CD8-positive, alpha-beta memory T cell (primary cell): ENCODE measurements around the gene SPINDOC. TPM values are rescaled to one million over a fixed set of nuclear protein-coding genes. Genes with fewer than 3 reads are reported as not detected.
A peak's percentile ranks its signal among the peaks of the same experiment; 100 is the strongest.

ENCODE experiments used
- CTCF ChIA-PET: fragments of 350-600 bp; sonication (Branson Sonifier 250); formaldehyde crosslinking; loops from one replicate; lab custom pipeline; 2021; ENCODE audit warnings: antibody characterized with exemption; lab: Charles Lee
- POLR2A ChIA-PET: fragments of 350-600 bp; sonication (Branson Sonifier 250); formaldehyde crosslinking; loops from one replicate; lab custom pipeline; 2021; ENCODE audit warnings: antibody characterized with exemption; lab: Charles Lee
- DNase-seq, 5 donors: peaks; one replicate each; pipeline versions ENCODE4 v3.0.0 to v3.0.0-alpha.2; 2020 to 2022; ENCODE audit warnings: mixed read lengths in 1 of 5
- H3K27ac ChIP-seq: one replicate; pipeline ENCODE4 v1.7.0; 2013; ENCODE audit warnings: low read depth, mild to moderate bottlenecking, low read length, moderate library complexity
- H3K27me3 ChIP-seq: 2 replicates; pipeline ENCODE4 v1.7.0; 2013; ENCODE audit warnings: low read length, mild to moderate bottlenecking; ENCODE audit not compliant: insufficient read depth, poor library complexity, severe bottlenecking
- H3K36me3 ChIP-seq: 2 replicates; pipeline ENCODE4 v1.7.0; 2013; ENCODE audit warnings: mild to moderate bottlenecking, low read length, moderate library complexity; ENCODE audit not compliant: insufficient read depth
- H3K4me1 ChIP-seq: 2 replicates; pipeline ENCODE4 v1.7.0; 2013; ENCODE audit warnings: mild to moderate bottlenecking, low read length, moderate library complexity; ENCODE audit not compliant: insufficient read depth
- H3K4me3 ChIP-seq: 2 replicates; pipeline ENCODE4 v1.7.0; 2013; ENCODE audit warnings: mild to moderate bottlenecking, low read length
- H3K9me3 ChIP-seq: 2 replicates; pipeline ENCODE4 v1.7.0; 2013; ENCODE audit warnings: mild to moderate bottlenecking, low read length
- H3K27ac Mint-ChIP-seq, 8 donors: one replicate each; pipeline ENCODE4 v1.8.0; 2020 to 2021; ENCODE audit warnings: mixed read lengths in 8 of 8, mild to moderate bottlenecking in 6 of 8, inconsistent platforms in 3 of 8, moderate library complexity in 3 of 8
- H3K27me3 Mint-ChIP-seq, 2 donors: one replicate each; pipeline ENCODE4 v1.8.0; 2020 to 2021; ENCODE audit warnings: mixed read lengths in 2 of 2, mild to moderate bottlenecking in 1 of 2, moderate library complexity in 1 of 2
- H3K36me3 Mint-ChIP-seq, 3 donors: one replicate each; pipeline ENCODE4 v1.8.0; 2020 to 2021; ENCODE audit warnings: mixed read lengths in 3 of 3, inconsistent platforms in 1 of 3, mild to moderate bottlenecking in 1 of 3
- H3K4me1 Mint-ChIP-seq, 3 donors: one replicate each; pipeline ENCODE4 v1.8.0; 2020 to 2021; ENCODE audit warnings: mixed read lengths in 3 of 3, inconsistent platforms in 1 of 3, mild to moderate bottlenecking in 1 of 3
- H3K4me3 Mint-ChIP-seq, 7 donors: one replicate each; pipeline ENCODE4 v1.8.0; 2020 to 2021; ENCODE audit warnings: mixed read lengths in 7 of 7, mild to moderate bottlenecking in 6 of 7, moderate library complexity in 4 of 7, inconsistent platforms in 2 of 7
- H3K9me3 Mint-ChIP-seq, 5 donors: one replicate each; pipeline ENCODE4 v1.8.0; 2020 to 2022; ENCODE audit warnings: mixed read lengths in 5 of 5, mild to moderate bottlenecking in 3 of 5, moderate library complexity in 2 of 5, inconsistent platforms in 1 of 5
- polyA plus RNA-seq: library from polyadenylated mRNA; unstranded; fragments of 300-500 nt; fragmentation: Illumina TruSeq; gene quantifications from one replicate; pipeline ENCODE4 v1.2.3, GENCODE V29; 2021
- total RNA-seq, 2 experiments: library from RNA; stranded (reverse); gene quantifications; one replicate each; pipeline ENCODE4 v1.2.3, GENCODE V29; 2021

SPINDOC gene, protein sequence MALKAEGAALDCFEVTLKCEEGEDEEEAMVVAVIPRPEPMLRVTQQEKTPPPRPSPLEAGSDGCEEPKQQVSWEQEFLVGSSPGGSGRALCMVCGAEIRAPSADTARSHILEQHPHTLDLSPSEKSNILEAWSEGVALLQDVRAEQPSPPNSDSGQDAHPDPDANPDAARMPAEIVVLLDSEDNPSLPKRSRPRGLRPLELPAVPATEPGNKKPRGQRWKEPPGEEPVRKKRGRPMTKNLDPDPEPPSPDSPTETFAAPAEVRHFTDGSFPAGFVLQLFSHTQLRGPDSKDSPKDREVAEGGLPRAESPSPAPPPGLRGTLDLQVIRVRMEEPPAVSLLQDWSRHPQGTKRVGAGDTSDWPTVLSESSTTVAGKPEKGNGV
- 10 to 100 TPM; 38.7 to 41.4 TPM for total RNA-seq
- 1.4 TPM for polyA plus RNA-seq

DNA sequence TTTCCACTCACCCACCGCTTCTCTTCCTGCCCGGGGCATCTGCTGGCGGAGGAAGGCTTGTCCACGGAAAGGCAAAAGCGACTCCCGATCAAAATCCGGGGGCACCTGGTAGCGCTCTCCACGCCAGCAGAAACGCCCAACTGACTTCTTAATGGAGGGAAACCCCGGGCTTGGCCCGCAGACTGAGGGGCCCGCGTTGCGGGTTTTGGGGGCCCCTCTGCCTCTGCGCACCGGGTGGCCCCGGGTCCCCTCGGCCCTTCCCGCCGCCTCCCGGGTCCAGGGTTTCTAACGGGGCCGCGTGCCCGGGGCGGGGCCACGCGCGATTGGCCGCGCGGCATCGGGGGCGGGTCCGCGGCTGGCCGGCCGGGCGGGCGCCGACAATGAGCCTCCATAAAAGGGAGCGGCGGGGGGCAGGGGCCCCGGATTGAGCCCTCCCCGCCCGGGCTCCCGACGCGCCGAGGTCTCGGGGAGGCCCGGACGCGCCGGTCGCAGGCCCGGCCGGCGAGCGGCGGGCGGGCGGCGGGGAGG is at the start of gene SPINDOC:
SPINDOC (plus strand) TSS at position 422 of the 528 bp plus-strand sequence. CDS start 231 bp downstream, outside the sequence.
- Mint-ChIP-seq H3K27me3 (no peaks in the 10 kb centered on the region), H3K4me1 (peaks cover 21 to 30% (median 25%) of the 10 kb centered on the region in 3 donors), H3K9me3 (no peaks in the 10 kb centered on the region), H3K27ac (peak within 1 kb of the TSS; percentile 0 to 86 (median 50)), H3K36me3 (peaks cover 3 to 16% (median 3%) of the 10 kb centered on the region in 3 donors), H3K4me3 (peak within 1 kb of the TSS; percentile 77 to 90 (median 80))
- no peaks in the 10 kb centered on the region for H3K36me3 ChIP-seq
- H3K9me3 ChIP-seq = no peaks in the 10 kb centered on the region
- CTCF ChIA-PET = interaction anchor here (1.1 kb wide), 1 partner anchor 133 kb away, joined by 3 read pairs; no protein-coding TSS in a partner anchor
- peak; percentile 63 to 79 (median 67) for DNase-seq
- peak within 1 kb of the TSS; percentile 47 for H3K27ac ChIP-seq
- peak within 1 kb of the TSS; percentile 73 for H3K4me3 ChIP-seq
- H3K4me1 ChIP-seq = peaks cover 14% of the 10 kb centered on the region
- no peaks in the 10 kb centered on the region for H3K27me3 ChIP-seq
- POLR2A ChIA-PET = interaction anchor here (0.5 to 0.6 kb wide), 2 partner anchors 35 to 364 kb away, joined by 3 to 4 read pairs; no protein-coding TSS in a partner anchor

DNA sequence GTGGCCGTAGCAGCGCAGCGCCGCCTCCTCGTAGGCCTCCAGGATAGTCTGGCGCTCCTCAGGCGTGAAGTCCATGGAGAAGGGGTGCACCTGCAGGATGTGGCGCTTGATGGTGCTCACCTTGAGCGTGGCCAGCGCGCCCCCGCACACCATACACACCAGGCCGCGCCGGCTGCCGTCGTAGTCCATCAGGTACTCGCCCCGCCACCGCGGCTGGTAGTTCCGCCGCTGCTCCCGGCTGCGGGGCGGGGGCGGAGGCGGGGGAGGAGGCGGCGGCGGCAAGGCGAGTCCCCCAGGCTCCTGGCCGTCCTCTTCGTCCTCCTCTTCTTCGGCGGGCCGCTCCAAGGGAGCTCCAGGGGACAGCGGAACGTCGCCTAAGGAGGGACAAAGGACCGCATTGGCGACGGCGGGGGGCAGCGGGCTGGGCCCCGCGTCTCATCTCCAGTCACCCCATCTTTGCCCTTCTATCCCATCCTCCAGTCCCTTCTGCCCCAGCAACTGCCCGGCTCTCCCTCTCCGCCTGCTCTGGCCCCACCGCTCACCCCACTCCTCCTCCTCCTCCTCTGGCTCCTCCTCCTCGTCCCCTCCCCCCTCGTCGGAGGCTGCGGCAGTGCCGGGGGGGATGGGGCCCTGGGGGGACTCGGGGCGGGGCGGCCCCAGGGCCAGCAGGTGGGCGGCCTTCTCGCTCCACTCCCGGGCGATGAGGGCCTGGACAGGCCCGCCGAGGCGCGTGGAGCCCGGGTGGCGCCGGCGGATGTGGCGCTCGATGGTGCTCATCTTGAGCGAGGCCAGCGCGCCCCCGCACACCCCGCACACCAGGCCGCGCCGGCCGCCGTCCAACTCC is 49.5 kb upstream of the SPINDOC start:
- no peak for DNase-seq
- CTCF ChIA-PET = no interaction called here
- H3K9me3 Mint-ChIP-seq = no peaks in the 10 kb centered on the region

DNA sequence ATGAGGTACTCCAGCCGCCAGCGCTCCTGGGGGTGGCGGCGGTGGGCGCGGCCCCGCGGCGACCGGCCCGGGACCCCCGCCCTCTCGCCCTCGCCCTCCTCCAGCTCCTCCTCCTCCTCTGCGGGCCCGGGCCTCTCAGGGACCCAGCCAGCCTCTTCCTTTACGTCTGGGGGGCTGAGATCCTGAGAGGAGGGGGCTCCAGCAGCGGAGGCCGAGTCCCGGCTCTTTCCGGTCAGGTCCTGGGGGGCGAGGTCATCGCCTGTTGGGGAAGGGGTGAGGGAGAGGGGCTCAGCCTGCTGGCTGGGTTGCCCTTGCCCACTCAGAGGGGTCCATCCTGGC is 48.9 kb upstream of the SPINDOC start:
- Histone ChIP-seq H3K4me3 (no peak overlapping the region), H3K36me3 (no peaks in the 10 kb centered on the region), H3K9me3 (no peaks in the 10 kb centered on the region), H3K27ac (no peak overlapping the region), H3K27me3 (no peaks in the 10 kb centered on the region), H3K4me1 (peaks cover under 1% of the 10 kb centered on the region)
- no peak for DNase-seq
- Mint-ChIP-seq H3K27me3 (no peaks in the 10 kb centered on the region), H3K27ac (no peak overlapping the region), H3K36me3 (peaks cover 0 to 14% (median 0%) of the 10 kb centered on the region in 3 donors), H3K4me1 (peaks cover 7 to 11% (median 8%) of the 10 kb centered on the region in 3 donors), H3K4me3 (no peak overlapping the region), H3K9me3 (no peaks in the 10 kb centered on the region)
- ChIA-PET CTCF (no interaction called here), POLR2A (no interaction called here)

More for the DNA sequence above, 49.5 kb upstream of the SPINDOC start:
- peaks cover 7 to 11% (median 8%) of the 10 kb centered on the region in 3 donors for H3K4me1 Mint-ChIP-seq
- no peak overlapping the region for H3K4me3 ChIP-seq
- H3K27ac Mint-ChIP-seq = no peak overlapping the region
- no peaks in the 10 kb centered on the region for H3K9me3 ChIP-seq
- H3K27me3 ChIP-seq = no peaks in the 10 kb centered on the region
- POLR2A ChIA-PET = no interaction called here
- no peaks in the 10 kb centered on the region for H3K4me1 ChIP-seq
- H3K27me3 Mint-ChIP-seq = no peaks in the 10 kb centered on the region
- H3K36me3 ChIP-seq = no peaks in the 10 kb centered on the region
- no peak overlapping the region for H3K4me3 Mint-ChIP-seq
- H3K27ac ChIP-seq = no peak overlapping the region
- H3K36me3 Mint-ChIP-seq = peaks cover 0 to 17% (median 0%) of the 10 kb centered on the region in 3 donors

DNA sequence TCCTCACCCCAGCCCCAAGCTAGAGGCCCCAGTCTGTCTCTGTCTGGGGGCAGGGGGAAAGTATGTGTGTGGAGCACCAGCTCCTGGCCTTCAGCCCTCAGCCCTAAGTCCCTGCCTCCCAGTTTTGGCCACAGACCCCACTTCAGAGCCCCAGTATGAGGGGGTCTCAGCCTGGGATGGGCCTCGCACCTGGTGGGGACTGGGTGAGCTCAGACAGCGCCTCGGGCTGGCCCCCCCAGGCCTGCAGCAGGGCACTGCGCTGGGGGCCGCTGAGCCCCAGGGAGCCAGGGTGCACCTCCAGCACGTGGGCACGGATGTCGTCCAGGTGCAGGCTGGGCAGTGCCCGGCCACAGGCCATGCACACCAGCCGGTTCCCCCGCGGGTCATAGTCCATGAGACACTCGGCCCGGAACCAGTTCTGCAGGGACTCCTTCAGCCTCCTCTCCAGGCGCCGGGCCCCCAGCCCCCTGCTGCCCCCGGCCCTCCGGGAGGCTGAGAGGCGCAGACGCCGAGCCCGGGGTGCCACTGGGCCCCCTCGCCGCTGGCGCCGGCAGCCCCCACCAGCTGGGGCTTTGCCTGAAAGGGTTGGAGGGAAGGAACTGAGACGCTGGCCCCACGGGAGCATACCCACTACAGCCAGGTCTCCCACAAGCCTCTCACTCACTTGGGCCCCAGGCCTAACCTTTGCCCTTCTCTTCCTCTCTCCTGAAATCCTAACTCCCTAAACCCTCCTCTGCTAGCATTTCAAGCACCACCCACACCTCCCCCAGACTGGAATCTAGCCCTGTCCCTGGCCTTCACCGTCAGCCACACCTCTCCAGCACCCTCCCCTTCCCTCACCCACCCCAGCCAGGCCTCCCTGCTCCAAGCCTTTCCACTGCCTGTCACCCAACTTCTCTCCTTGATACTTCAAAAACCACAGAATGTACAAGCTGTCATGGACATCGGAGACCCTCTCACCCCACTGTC is 48.3 kb upstream of the SPINDOC start:
- no peak overlapping the region for H3K27ac Mint-ChIP-seq
- H3K4me1 Mint-ChIP-seq = peaks cover 7 to 14% (median 8%) of the 10 kb centered on the region in 3 donors
- peaks cover 0 to 9% (median 0%) of the 10 kb centered on the region in 3 donors for H3K36me3 Mint-ChIP-seq
- POLR2A ChIA-PET = no interaction called here
- Histone ChIP-seq H3K36me3 (no peaks in the 10 kb centered on the region), H3K27me3 (no peaks in the 10 kb centered on the region), H3K9me3 (no peaks in the 10 kb centered on the region), H3K27ac (no peak overlapping the region), H3K4me3 (no peak overlapping the region), H3K4me1 (peaks cover 7% of the 10 kb centered on the region)
- CTCF ChIA-PET = interaction anchor here (1.2 kb wide), 2 partner anchors 72 to 388 kb away, joined by 3 to 4 read pairs; no protein-coding TSS in a partner anchor
- no peak for DNase-seq
- H3K9me3 Mint-ChIP-seq = no peaks in the 10 kb centered on the region
- no peaks in the 10 kb centered on the region for H3K27me3 Mint-ChIP-seq
- H3K4me3 Mint-ChIP-seq = no peak overlapping the region

DNA sequence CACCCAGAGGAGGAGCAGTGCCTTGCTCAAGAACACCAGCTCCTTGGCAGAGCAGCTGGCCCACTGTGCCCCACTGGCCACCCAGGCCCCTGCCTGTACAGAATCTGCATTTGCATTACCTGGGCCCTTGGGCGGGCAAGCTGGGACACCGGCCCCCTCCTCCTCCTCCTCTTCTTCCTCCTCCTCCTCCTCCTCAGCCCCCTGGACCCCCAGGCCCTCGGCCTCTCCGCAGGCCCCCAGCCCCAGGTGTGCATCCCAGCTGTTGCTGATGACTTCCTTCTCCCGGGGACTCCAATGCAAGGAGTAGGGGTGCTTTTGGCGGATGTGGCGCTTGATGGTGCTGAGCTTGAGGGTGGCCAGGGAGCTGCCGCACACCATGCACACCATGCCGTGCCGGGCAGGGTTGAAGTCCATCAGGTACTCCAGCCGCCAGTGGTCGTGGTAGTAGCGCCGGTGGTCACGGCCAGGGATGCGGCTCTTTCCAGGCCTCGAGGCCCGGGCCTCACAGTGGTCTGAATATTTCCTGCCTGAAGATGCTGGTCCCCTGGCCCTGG is 47.5 kb upstream of the SPINDOC start:
- Mint-ChIP-seq H3K27ac (peak overlapping the region in 1 of 8 donors; percentile 54), H3K9me3 (no peaks in the 10 kb centered on the region), H3K27me3 (no peaks in the 10 kb centered on the region), H3K4me3 (peak overlapping the region in 1 of 7 donors; percentile 68), H3K4me1 (peaks cover 8 to 17% (median 9%) of the 10 kb centered on the region in 3 donors), H3K36me3 (peaks cover 0 to 7% (median 0%) of the 10 kb centered on the region in 3 donors)
- no peak overlapping the region for H3K4me3 ChIP-seq
- CTCF ChIA-PET = interaction anchor here (1.2 to 2.7 kb wide), 4 partner anchors 72 to 387 kb away, joined by 3 to 9 read pairs (median 4); no protein-coding TSS in a partner anchor
- H3K27ac ChIP-seq = no peak overlapping the region
- DNase-seq = no peak
- no peaks in the 10 kb centered on the region for H3K27me3 ChIP-seq
- POLR2A ChIA-PET = no interaction called here
- peaks cover 8% of the 10 kb centered on the region for H3K4me1 ChIP-seq
- H3K36me3 ChIP-seq = no peaks in the 10 kb centered on the region
- H3K9me3 ChIP-seq = no peaks in the 10 kb centered on the region

DNA sequence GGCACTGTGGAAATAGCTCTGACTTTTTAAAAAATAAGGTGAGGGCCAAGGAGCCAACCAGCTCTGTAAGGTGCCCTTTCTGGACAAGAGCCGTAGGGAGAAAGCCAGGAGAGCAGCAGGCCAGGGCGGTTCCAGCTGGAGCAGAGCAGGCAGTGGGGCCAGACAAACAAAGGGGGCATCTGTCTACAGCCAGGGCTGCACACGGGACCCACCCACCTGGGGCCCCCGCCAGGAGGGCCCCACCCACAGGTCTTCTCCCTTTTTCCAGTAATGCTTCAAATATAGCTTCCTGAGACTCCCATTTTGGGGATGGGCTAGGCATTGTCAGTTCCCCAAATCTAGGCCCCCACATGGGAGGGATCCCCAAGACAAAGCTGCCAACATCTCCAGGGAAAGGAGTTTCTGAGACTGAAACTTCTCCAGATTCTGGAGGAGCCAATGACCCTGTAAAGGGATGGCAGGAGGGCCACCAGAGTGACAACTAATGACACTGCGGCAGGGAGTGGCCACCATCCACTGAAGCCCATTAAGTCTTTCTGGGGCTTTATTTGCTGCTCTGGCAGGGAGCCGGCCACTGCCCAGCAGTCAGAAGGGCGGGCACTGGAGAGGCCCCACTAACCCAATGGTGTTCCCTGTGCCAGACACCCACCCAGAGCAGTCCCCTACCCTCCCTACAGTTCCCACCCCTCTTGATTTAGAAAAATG is 46.6 kb upstream of the SPINDOC start:
- no peaks in the 10 kb centered on the region for H3K36me3 ChIP-seq
- no peak overlapping the region for H3K4me3 ChIP-seq
- Mint-ChIP-seq H3K4me1 (peaks cover 8 to 17% (median 9%) of the 10 kb centered on the region in 3 donors), H3K9me3 (no peaks in the 10 kb centered on the region), H3K27me3 (no peaks in the 10 kb centered on the region), H3K27ac (peak overlapping the region in 2 of 8 donors; percentile 57 to 86), H3K4me3 (peak overlapping the region; percentile 55 to 99 (median 94)), H3K36me3 (peaks cover 0 to 7% (median 0%) of the 10 kb centered on the region in 3 donors)
- H3K4me1 ChIP-seq = peaks cover 8% of the 10 kb centered on the region
- no peak overlapping the region for H3K27ac ChIP-seq
- no peak for DNase-seq
- CTCF ChIA-PET = interaction anchor here (0.9 to 2.7 kb wide), 8 partner anchors 8 to 386 kb away, joined by 3 to 14 read pairs (median 4); no protein-coding TSS in a partner anchor
- no peaks in the 10 kb centered on the region for H3K9me3 ChIP-seq
- H3K27me3 ChIP-seq = no peaks in the 10 kb centered on the region
- POLR2A ChIA-PET = no interaction called here
